ENCODE results near the gene YEATS2. TPM values are rescaled to one million over a fixed set of nuclear protein-coding genes. Genes with fewer than 3 reads are reported as not detected.

YEATS2 gene
- polyA plus RNA-seq, 1 donor from 2014 or later, result 46.2 TPM

- Histone ChIP-seq H4K20me1 (ENCODE audit: insufficient read depth) (no peaks in the 10 kb centered on the region), H3K4me3 (ENCODE audit: low read length) (no peak overlapping the region), H3F3A (ENCODE audit: insufficient read depth, low read length, poor library complexity, severe bottlenecking) (no peaks in the 10 kb centered on the region), H3K27me3 (ENCODE audit: insufficient read depth, low read depth, low read length) (no peaks in the 10 kb centered on the region), H3K27ac (ENCODE audit: low read length) (no peak overlapping the region), H3K9ac (ENCODE audit: low read length) (no peak overlapping the region), H3K9me2 (ENCODE audit: insufficient read depth, low read length) (no peaks in the 10 kb centered on the region), H3K79me2 (replicated peaks; ENCODE audit: insufficient read depth, low read length) (peaks cover under 1% of the 10 kb centered on the region), H2AFZ (ENCODE audit: low read depth, low read length) (no peak overlapping the region), H3K4me2 (ENCODE audit: low read length) (no peak overlapping the region), H3K9me3 (ENCODE audit: low read length) (no peaks in the 10 kb centered on the region), H3K36me3 (ENCODE audit: insufficient read depth, low read length) (peaks cover 7% of the 10 kb centered on the region)
- no peak for TF ChIP-seq TAF1 (IDR thresholded peaks at IDR 0.05; ENCODE audit: low read depth)
- TF ChIP-seq MXI1 (conservative IDR thresholded peaks at IDR 0.05; ENCODE audit: poor library complexity, severe bottlenecking), result no peak
- no peak for TF ChIP-seq EZH2 (IDR thresholded peaks at IDR 0.05; ENCODE audit: borderline replicate concordance, insufficient read depth, low read length, poor library complexity, severe bottlenecking)
- TF ChIP-seq RAD21 (conservative IDR thresholded peaks at IDR 0.05), result no peak
- no peak for TF ChIP-seq REST (IDR thresholded peaks at IDR 0.05; ENCODE audit: borderline replicate concordance)
- TF ChIP-seq POLR2AphosphoS5 (IDR thresholded peaks at IDR 0.05), result no peak
- no peak for TF ChIP-seq EP300 (conservative IDR thresholded peaks at IDR 0.05; ENCODE audit: poor library complexity, severe bottlenecking)
- no peak for TF ChIP-seq SMC3 (conservative IDR thresholded peaks at IDR 0.05; ENCODE audit: poor library complexity)
- no peak for TF ChIP-seq CTCF (IDR thresholded peaks at IDR 0.05; ENCODE audit: poor library complexity, severe bottlenecking)
Measured at GRCh38 chr3:183854318-183855035, 156.9 kb downstream of the YEATS2 start.

GRCh38 chr3:183857863-183858262 lies 160.3 kb downstream of the YEATS2 start:
- Histone ChIP-seq H3K9ac (ENCODE audit: low read length) (no peak overlapping the region), H3K9me3 (ENCODE audit: low read length) (no peaks in the 10 kb centered on the region), H3K27me3 (ENCODE audit: insufficient read depth, low read depth, low read length) (no peaks in the 10 kb centered on the region), H3K4me2 (ENCODE audit: low read length) (no peak overlapping the region), H4K20me1 (ENCODE audit: insufficient read depth) (no peaks in the 10 kb centered on the region), H3K27ac (ENCODE audit: low read length) (no peak overlapping the region), H3K79me2 (replicated peaks; ENCODE audit: insufficient read depth, low read length) (no peaks in the 10 kb centered on the region), H3F3A (ENCODE audit: insufficient read depth, low read length, poor library complexity, severe bottlenecking) (no peaks in the 10 kb centered on the region), H3K4me3 (ENCODE audit: low read length) (no peak overlapping the region), H2AFZ (ENCODE audit: low read depth, low read length) (no peak overlapping the region), H3K36me3 (ENCODE audit: insufficient read depth, low read length) (peaks cover 6% of the 10 kb centered on the region), H3K9me2 (ENCODE audit: insufficient read depth, low read length) (no peaks in the 10 kb centered on the region)
- TF ChIP-seq CTCF (IDR thresholded peaks at IDR 0.05; ENCODE audit: poor library complexity, severe bottlenecking) (no peak), MXI1 (conservative IDR thresholded peaks at IDR 0.05; ENCODE audit: poor library complexity, severe bottlenecking) (no peak), POLR2AphosphoS5 (IDR thresholded peaks at IDR 0.05) (no peak), TAF1 (IDR thresholded peaks at IDR 0.05; ENCODE audit: low read depth) (no peak), REST (IDR thresholded peaks at IDR 0.05; ENCODE audit: borderline replicate concordance) (no peak), EZH2 (IDR thresholded peaks at IDR 0.05; ENCODE audit: borderline replicate concordance, insufficient read depth, low read length, poor library complexity, severe bottlenecking) (no peak), RAD21 (conservative IDR thresholded peaks at IDR 0.05) (no peak), EP300 (conservative IDR thresholded peaks at IDR 0.05; ENCODE audit: poor library complexity, severe bottlenecking) (no peak), SMC3 (conservative IDR thresholded peaks at IDR 0.05; ENCODE audit: poor library complexity) (no peak)
